ENCODE data around the gene TAF15. TPM values are rescaled to one million over a fixed set of nuclear protein-coding genes. Genes with fewer than 3 reads are reported as not detected.

Gene TAF15
- total RNA-seq, 6 experiments from 2014 or later: 132 to 170 (median 146) TPM

DNA sequence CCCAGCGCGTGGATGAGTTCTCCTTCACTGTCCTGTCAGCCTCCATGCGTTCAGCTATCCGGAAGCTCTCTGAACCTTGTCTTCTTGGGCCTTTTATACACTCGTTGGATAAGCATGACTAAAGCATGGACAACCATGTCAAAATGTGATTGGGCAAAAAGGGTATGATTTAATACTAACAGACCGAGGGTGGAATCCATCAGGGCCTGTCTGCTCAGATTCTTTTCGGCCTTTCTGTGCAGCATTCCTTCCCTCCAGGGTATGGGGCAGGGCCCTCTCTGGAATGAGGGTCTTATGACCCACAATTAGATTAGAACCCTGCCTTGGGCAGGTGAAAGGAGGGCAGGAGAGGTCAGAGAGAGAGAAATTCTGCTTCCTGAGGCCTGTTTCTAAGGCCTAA is 84.9 kb downstream of the TAF15 start:
- Mint-ChIP-seq H3K27me3 (ENCODE audit: insufficient read depth) (peaks cover 4% of the 10 kb centered on the region), H3K4me1 (ENCODE audit: low read depth) (peaks cover 30% of the 10 kb centered on the region), H3K27ac (no peak overlapping the region), H3K36me3 (ENCODE audit: low read depth) (no peaks in the 10 kb centered on the region), H3K4me3 (no peak overlapping the region), H3K9me3 (no peaks in the 10 kb centered on the region)
- DNase-seq: no peak
- TF ChIP-seq, protein P1, sequence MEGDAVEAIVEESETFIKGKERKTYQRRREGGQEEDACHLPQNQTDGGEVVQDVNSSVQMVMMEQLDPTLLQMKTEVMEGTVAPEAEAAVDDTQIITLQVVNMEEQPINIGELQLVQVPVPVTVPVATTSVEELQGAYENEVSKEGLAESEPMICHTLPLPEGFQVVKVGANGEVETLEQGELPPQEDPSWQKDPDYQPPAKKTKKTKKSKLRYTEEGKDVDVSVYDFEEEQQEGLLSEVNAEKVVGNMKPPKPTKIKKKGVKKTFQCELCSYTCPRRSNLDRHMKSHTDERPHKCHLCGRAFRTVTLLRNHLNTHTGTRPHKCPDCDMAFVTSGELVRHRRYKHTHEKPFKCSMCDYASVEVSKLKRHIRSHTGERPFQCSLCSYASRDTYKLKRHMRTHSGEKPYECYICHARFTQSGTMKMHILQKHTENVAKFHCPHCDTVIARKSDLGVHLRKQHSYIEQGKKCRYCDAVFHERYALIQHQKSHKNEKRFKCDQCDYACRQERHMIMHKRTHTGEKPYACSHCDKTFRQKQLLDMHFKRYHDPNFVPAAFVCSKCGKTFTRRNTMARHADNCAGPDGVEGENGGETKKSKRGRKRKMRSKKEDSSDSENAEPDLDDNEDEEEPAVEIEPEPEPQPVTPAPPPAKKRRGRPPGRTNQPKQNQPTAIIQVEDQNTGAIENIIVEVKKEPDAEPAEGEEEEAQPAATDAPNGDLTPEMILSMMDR (IDR thresholded peaks at IDR 0.05): no peak

DNA sequence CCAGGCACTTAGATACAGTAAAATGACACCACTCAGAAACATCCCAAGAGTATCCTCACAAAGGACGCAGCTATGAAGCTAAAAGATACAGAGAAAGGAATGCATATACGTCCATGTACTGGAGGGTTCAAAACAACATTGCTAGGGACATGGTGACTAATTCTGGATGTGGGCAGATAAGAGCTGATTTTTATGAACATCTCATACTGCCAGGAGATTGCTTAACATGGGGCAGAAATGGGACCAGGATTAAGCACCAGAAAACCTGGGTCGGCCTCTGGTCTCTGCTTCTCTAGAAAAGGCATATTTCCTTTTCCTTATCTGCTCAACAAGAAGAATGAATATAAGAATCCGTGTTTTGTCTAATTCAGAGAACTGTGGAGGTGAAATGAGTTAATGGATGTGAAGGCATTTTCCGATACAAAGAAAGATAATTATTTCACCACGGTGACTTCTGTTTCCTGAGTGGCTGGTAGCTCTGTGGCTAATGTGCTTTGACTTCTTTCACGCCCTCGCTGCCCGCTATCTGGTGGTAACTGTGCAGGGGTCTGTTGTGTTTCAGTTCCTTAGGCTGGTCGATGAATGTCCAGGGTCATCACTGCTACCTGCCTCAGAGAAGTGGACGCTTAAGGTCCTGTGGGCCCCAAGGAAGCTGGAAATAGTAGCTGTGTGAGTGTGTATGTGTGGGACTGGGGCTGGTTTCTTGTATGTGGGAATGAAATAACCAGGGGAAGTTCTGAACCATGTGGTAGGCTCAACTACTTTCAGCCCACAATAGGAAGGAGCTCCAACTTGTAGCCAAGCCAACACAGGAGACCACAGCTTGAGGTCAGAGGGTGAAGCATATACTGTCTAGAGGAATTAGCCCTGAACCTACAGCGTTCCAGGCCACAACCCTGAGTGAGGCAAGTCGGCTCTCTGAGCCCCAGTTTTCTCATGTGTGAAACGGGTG is 86.6 kb downstream of the TAF15 start:
- Mint-ChIP-seq H3K27ac (no peak overlapping the region), H3K9me3 (no peaks in the 10 kb centered on the region)
- DNase-seq: peak; percentile 43

More for the DNA sequence above, 86.6 kb downstream of the TAF15 start:
- no peaks in the 10 kb centered on the region for H3K36me3 Mint-ChIP-seq (ENCODE audit: low read depth)
- peaks cover 1% of the 10 kb centered on the region for H3K27me3 Mint-ChIP-seq (ENCODE audit: insufficient read depth)
- TF ChIP-seq, protein P1 (IDR thresholded peaks at IDR 0.05): no peak
- peaks cover 26% of the 10 kb centered on the region for H3K4me1 Mint-ChIP-seq (ENCODE audit: low read depth)
- H3K4me3 Mint-ChIP-seq: no peak overlapping the region

Other genes with a start within 250 kb of the TAF15 start
- not detected for gene SLFN14, start 248.7 kb upstream of the TAF15 start, total RNA-seq (2021; fragmentation: NEBNext Ultra II Directional; extraction: Animal tissue kit (Norgen Biotek cat#: 25700))
- 1 to 10 TPM; 6.2 to 9.0 (median 7.2) TPM for gene PEX12, start 230.9 kb upstream of the TAF15 start, total RNA-seq (2021; fragmentation: NEBNext Ultra II Directional; extraction: Animal tissue kit (Norgen Biotek cat#: 25700))
- gene AP2B1, start 222.2 kb upstream of the TAF15 start, total RNA-seq (2021; fragmentation: NEBNext Ultra II Directional; extraction: Animal tissue kit (Norgen Biotek cat#: 25700)): 100 to 1,000 TPM; 168 to 196 (median 182) TPM
- gene RASL10B, start 77.8 kb upstream of the TAF15 start, total RNA-seq (2021; fragmentation: NEBNext Ultra II Directional; extraction: Animal tissue kit (Norgen Biotek cat#: 25700)): 1 to 10 TPM; 1.7 to 5.0 (median 1.8) TPM
- gene GAS2L2, start 56.2 kb upstream of the TAF15 start, total RNA-seq (2021; fragmentation: NEBNext Ultra II Directional; extraction: Animal tissue kit (Norgen Biotek cat#: 25700)): not detected
- gene C17orf50, start 48.6 kb upstream of the TAF15 start, total RNA-seq (2021; fragmentation: NEBNext Ultra II Directional; extraction: Animal tissue kit (Norgen Biotek cat#: 25700)): not detected
- not detected for gene MMP28, start 13.8 kb upstream of the TAF15 start, total RNA-seq (2021; fragmentation: NEBNext Ultra II Directional; extraction: Animal tissue kit (Norgen Biotek cat#: 25700))
- not detected for gene HEATR9, start 59.4 kb downstream of the TAF15 start, total RNA-seq (2021; fragmentation: NEBNext Ultra II Directional; extraction: Animal tissue kit (Norgen Biotek cat#: 25700))
- gene CCL5, start 70.9 kb downstream of the TAF15 start, total RNA-seq (2021; fragmentation: NEBNext Ultra II Directional; extraction: Animal tissue kit (Norgen Biotek cat#: 25700)): under 1 TPM in 1 of 6 experiments, not detected in 5; 0.19 TPM
- under 1 TPM in 4 of 6 experiments, not detected in 2; 0.23 to 0.76 (median 0.53) TPM for gene RDM1, start 121.3 kb downstream of the TAF15 start, total RNA-seq (2021; fragmentation: NEBNext Ultra II Directional; extraction: Animal tissue kit (Norgen Biotek cat#: 25700))
- gene LYZL6, start 134.2 kb downstream of the TAF15 start, total RNA-seq (2021; fragmentation: NEBNext Ultra II Directional; extraction: Animal tissue kit (Norgen Biotek cat#: 25700)): not detected
- gene CCL16, start 172.0 kb downstream of the TAF15 start, total RNA-seq (2021; fragmentation: NEBNext Ultra II Directional; extraction: Animal tissue kit (Norgen Biotek cat#: 25700)): not detected
- not detected for gene CCL14, start 177.2 kb downstream of the TAF15 start, total RNA-seq (2021; fragmentation: NEBNext Ultra II Directional; extraction: Animal tissue kit (Norgen Biotek cat#: 25700))
- gene CCL15, start 192.1 kb downstream of the TAF15 start, total RNA-seq (2021; fragmentation: NEBNext Ultra II Directional; extraction: Animal tissue kit (Norgen Biotek cat#: 25700)): not detected
- not detected for gene CCL23, start 208.5 kb downstream of the TAF15 start, total RNA-seq (2021; fragmentation: NEBNext Ultra II Directional; extraction: Animal tissue kit (Norgen Biotek cat#: 25700))

Data from HFFc6 (cell line).